ENCODE results near the gene CACTIN.

DNA sequence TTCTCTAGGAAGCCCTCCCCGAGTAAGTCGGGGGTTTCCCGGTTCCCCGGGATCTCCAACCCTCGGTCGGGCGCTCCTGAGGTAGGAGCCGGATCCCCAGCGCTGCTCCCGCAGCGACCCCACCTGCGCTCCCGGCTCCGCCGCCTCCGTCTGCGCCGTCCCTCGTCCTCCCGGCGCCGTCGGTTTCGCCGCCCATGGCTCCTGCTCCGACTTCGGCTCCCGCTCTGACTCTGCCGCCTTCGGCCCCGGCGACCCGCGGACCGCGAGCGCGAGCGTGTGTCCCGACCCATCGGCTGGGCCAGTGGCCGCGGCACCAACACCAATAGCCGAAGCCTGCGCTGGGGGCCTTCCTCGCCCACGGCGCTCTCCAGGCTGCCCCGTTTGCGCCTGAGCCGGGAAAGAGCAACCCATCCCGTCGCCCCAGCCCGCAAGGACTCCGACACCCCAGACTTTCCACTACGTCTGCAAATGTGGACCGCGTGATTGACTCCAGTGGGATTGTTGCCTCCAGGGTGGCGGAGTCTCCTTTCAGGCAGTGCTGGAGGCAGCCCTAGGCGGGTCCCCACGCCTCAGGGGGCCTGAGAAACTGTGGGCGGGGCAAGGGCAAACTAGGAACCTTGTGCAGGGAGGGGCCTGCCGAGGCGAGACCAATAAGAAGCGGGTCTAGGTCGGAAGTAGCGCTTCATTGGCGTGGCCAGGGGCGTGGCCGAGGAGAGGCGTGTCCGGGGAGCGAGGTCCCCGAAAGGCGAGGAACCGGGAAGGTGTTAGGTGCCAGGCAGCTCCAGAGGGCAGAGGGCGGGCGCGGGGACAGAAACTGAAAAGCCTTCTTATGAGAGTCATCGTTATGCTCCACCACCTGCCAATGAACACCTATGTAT is at the start of gene CACTIN:
- TF ChIP-seq EZH2 (IDR thresholded peaks at IDR 0.05; ENCODE audit: borderline replicate concordance, low read depth, low read length, poor library complexity, severe bottlenecking) = no peak
- TF ChIP-seq, protein P1, sequence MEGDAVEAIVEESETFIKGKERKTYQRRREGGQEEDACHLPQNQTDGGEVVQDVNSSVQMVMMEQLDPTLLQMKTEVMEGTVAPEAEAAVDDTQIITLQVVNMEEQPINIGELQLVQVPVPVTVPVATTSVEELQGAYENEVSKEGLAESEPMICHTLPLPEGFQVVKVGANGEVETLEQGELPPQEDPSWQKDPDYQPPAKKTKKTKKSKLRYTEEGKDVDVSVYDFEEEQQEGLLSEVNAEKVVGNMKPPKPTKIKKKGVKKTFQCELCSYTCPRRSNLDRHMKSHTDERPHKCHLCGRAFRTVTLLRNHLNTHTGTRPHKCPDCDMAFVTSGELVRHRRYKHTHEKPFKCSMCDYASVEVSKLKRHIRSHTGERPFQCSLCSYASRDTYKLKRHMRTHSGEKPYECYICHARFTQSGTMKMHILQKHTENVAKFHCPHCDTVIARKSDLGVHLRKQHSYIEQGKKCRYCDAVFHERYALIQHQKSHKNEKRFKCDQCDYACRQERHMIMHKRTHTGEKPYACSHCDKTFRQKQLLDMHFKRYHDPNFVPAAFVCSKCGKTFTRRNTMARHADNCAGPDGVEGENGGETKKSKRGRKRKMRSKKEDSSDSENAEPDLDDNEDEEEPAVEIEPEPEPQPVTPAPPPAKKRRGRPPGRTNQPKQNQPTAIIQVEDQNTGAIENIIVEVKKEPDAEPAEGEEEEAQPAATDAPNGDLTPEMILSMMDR (conservative IDR thresholded peaks at IDR 0.05; ENCODE audit: low read depth, low read length) = 0 out of 2 replicates have a peak, but pooled peaks have one; percentile 7

Data from A673 (cell line).